BE2C (cell line): ENCODE data around the gene CDON.

ENCODE experiments used
- DNase-seq: peaks from one replicate; pipeline ENCODE4 v3.0.0-alpha.2; 2020
- H3K27me3 ChIP-seq: fragments of 250-450 bp; sonication (Bioruptor Pico); 2 replicates; pipeline ENCODE4 v1.5.1; 2020; ENCODE audit warnings: mild to moderate bottlenecking
- H3K36me3 ChIP-seq: fragments of 250-450 bp; sonication (Bioruptor Pico); 2 replicates; pipeline ENCODE4 v1.5.1; 2020; ENCODE audit warnings: mild to moderate bottlenecking
- H3K4me1 ChIP-seq: fragments of 250-450 bp; sonication (Bioruptor Pico); 2 replicates; pipeline ENCODE4 v1.5.1; 2020
- H3K4me3 ChIP-seq: 2 replicates; pipeline ENCODE4 v1.5.1; 2011; ENCODE audit warnings: low read depth, low read length
- H3K9me3 ChIP-seq: fragments of 250-450 bp; sonication (Bioruptor Pico); 2 replicates; pipeline ENCODE4 v1.5.1; 2020
- CTCF ChIP-seq: IDR thresholded peaks from 2 replicates; pipeline ENCODE4 v1.5.1; 2012; ENCODE audit warnings: mild to moderate bottlenecking, low read depth, low read length

CDON gene

DNA sequence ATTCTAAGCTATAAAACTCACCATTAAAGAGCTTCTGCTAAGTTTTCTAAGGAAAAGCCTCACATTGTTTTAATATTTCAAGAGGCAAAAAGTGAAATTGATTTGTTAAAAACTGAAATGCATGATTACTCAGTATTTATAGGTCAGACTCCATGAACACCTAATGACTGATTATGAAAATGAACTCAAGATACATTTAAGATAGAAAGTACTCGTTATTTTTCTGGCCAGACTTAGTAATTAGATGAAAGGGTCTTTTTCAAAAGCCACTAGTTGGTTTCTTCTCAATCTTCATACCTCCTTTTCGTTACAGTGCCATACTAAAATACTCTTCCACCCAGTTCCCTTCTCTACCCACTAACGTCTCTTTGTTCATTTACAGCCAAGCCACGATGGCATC is 60.5 kb downstream of the CDON start:
- peaks cover 2% of the 10 kb centered on the region; the same call in 1 of the 2 replicates for H3K4me1 ChIP-seq
- no peak for TF ChIP-seq CTCF
- H3K27me3 ChIP-seq: no peaks in the 10 kb centered on the region
- DNase-seq: no peak
- H3K4me3 ChIP-seq: no peak overlapping the region
- H3K36me3 ChIP-seq: peaks cover 92% of the 10 kb centered on the region
- no peaks in the 10 kb centered on the region for H3K9me3 ChIP-seq

GRCh38 chr11:125999234-125999880 is 63.3 kb downstream of the CDON start:
- Histone ChIP-seq H3K4me1 (no peaks in the 10 kb centered on the region), H3K4me3 (no peak overlapping the region), H3K36me3 (peaks cover 91% of the 10 kb centered on the region), H3K27me3 (no peaks in the 10 kb centered on the region), H3K9me3 (no peaks in the 10 kb centered on the region)
- TF ChIP-seq CTCF: no peak
- no peak for DNase-seq

DNA sequence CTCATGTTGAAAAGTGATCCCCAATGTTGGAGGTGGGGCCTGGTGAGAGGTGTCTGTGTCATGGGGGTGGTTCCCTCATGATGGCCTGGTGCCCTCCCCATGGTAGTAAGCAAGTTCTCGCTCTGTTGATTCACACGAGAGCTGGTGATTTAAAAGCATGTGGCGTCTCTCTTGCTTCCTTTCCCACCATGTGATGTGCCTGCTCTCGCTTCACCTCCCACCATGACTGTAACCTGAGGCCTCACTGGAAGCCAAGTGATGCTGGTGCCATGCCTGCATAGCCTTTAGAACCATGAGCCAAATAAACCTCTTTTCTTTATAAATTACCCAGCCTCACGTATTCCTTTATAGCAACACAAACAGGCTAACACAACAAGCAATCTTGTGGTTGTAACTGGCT is 64.4 kb downstream of the CDON start:
- TF ChIP-seq CTCF: no peak
- no peaks in the 10 kb centered on the region for H3K27me3 ChIP-seq
- no peaks in the 10 kb centered on the region for H3K4me1 ChIP-seq
- DNase-seq: no peak
- H3K4me3 ChIP-seq: no peak overlapping the region
- peaks cover 91% of the 10 kb centered on the region for H3K36me3 ChIP-seq
- no peaks in the 10 kb centered on the region for H3K9me3 ChIP-seq

- Histone ChIP-seq H3K9me3 (no peaks in the 10 kb centered on the region), H3K4me1 (peaks cover 2% of the 10 kb centered on the region; the same call in 1 of the 2 replicates), H3K36me3 (peaks cover 77% of the 10 kb centered on the region), H3K4me3 (no peak overlapping the region), H3K27me3 (no peaks in the 10 kb centered on the region)
- TF ChIP-seq CTCF: no peak
- no peak for DNase-seq
These were observed 67.4 kb downstream of the CDON start for GRCh38 chr11:125995313-125995712.

- no peaks in the 10 kb centered on the region for H3K9me3 ChIP-seq
- no peaks in the 10 kb centered on the region for H3K27me3 ChIP-seq
- peaks cover 79% of the 10 kb centered on the region for H3K36me3 ChIP-seq
- TF ChIP-seq CTCF: no peak
- H3K4me1 ChIP-seq: peaks cover 5% of the 10 kb centered on the region; the same call in 1 of the 2 replicates
- H3K4me3 ChIP-seq: no peak overlapping the region
- DNase-seq: no peak
These were observed 68.2 kb downstream of the CDON start for GRCh38 chr11:125994509-125994908.

DNA sequence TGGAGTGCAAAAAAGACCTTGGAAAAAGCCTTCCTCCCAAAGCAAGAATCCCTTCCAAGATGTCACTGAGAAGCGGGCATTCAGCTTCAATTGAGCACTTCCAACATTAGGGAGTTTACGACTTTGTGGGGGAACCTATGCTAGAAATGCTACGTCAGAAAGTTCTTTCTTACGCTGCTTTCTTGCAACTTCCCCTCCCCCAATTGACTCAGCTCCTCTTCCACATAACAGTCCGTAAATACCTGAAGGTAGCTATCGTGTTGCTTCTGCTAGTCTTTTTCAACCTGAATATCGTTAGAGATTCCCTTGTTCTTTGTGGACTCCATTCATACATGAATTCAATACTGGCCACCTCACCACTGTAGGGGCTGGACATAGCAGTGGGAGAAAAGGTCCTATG is 69.8 kb downstream of the CDON start:
- no peaks in the 10 kb centered on the region for H3K27me3 ChIP-seq
- H3K4me3 ChIP-seq: no peak overlapping the region
- no peak for DNase-seq
- H3K36me3 ChIP-seq: peaks cover 79% of the 10 kb centered on the region
- H3K4me1 ChIP-seq: peaks cover 5% of the 10 kb centered on the region; the same call in 1 of the 2 replicates
- H3K9me3 ChIP-seq: no peaks in the 10 kb centered on the region
- TF ChIP-seq CTCF: no peak
